K562 (cell line): ENCODE measurements around the gene PCDHB7. TPM values are rescaled to one million over a fixed set of nuclear protein-coding genes. Genes with fewer than 3 reads are reported as not detected.
"Not testable (repeated sequence)": the region's sequence is repeated elsewhere in the genome, so short reads cannot be mapped to it uniquely, and the experiment has no call there.

Source experiments
- ATAC-seq: fragments of 200-7000 bp; cut with Tn5 transposase; 3 replicates; pipeline ENCODE4 v1.9.1; 2020; ENCODE audit warnings: moderate library complexity
- BruUV-seq: library from RNA; stranded (reverse); fragments of 400-500 nt; replicated peaks from 2 replicates; lab custom pipeline; 2021; lab: Mats Ljungman, UMichigan
- CTCF ChIA-PET: fragments of 300-600 bp; formaldehyde crosslinking; extraction: SDS; loops from one replicate; lab custom pipeline; 2021; ENCODE audit warnings: low intra/inter-chr PET ratio; lab: Yijun Ruan, JAX
- POLR2A ChIA-PET: fragments of 300-600, 350-650 bp; sonication (Branson Sonifier 250); formaldehyde crosslinking; extraction: SDS; loops from one replicate; lab custom pipeline; 2021; ENCODE audit warnings: antibody characterized with exemption, inconsistent platforms; lab: Yijun Ruan, JAX
- DNase-seq, 4 experiments: peaks; one replicate each; pipeline versions ENCODE4 v3.0.0 to v3.0.0-alpha.2; 2011 to 2018; ENCODE audit warnings: low spot score in 3 of 4, mixed read lengths in 3 of 4; ENCODE audit errors: extremely low read depth in 1 of 4
- FAIRE-seq: peaks from 2 replicates; lab custom pipeline; 2011; peaks lifted over from hg19 to GRCh38; lab: Jason Lieb, UNC
- H2AFZ ChIP-seq: 2 replicates; pipeline ENCODE4 v1.6.0; 2011; ENCODE audit warnings: low read depth, low read length, control low read depth, inconsistent platforms
- H3K27ac ChIP-seq: fragments of 200-600 bp; 3 replicates; pipeline ENCODE4 v1.8.0; 2011; ENCODE audit warnings: low read depth, mild to moderate bottlenecking, control low read depth, inconsistent platforms, low read length, moderate library complexity, mixed read lengths; ENCODE audit errors: extremely low read depth
- H3K27me3 ChIP-seq, 2 experiments: fragments of 300-600 bp in 1 of 2; 2 replicates in 1 of 2; 3 replicates in 1 of 2; pipeline versions ENCODE4 v1.6.0 to v1.8.0; 2011; ENCODE audit warnings: inconsistent platforms in 2 of 2, low read length in 2 of 2, mild to moderate bottlenecking in 1 of 2, mixed read lengths in 1 of 2, moderate library complexity in 1 of 2; ENCODE audit not compliant: control insufficient read depth in 2 of 2, insufficient read depth in 2 of 2
- H3K36me3 ChIP-seq: fragments of 300-600 bp; 3 replicates; pipeline ENCODE4 v1.8.0; 2011; ENCODE audit warnings: mild to moderate bottlenecking, low read length, inconsistent platforms; ENCODE audit not compliant: control insufficient read depth, insufficient read depth
- H3K4me1 ChIP-seq, 2 experiments: fragments of 200-600 bp in 1 of 2; replicated peaks in 1 of 2; 2 replicates in 1 of 2; 3 replicates in 1 of 2; pipeline versions ENCODE4 v1.5.1 to v1.8.0; 2011; ENCODE audit warnings: inconsistent platforms in 2 of 2, low read length in 2 of 2, mild to moderate bottlenecking in 1 of 2, mixed read lengths in 1 of 2, moderate library complexity in 1 of 2; ENCODE audit not compliant: control insufficient read depth in 2 of 2, insufficient read depth in 2 of 2
- H3K4me2 ChIP-seq: 2 replicates; pipeline ENCODE4 v1.6.1; 2011; ENCODE audit warnings: low read length, control low read depth, inconsistent platforms, mixed read lengths; ENCODE audit not compliant: insufficient read depth
- H3K4me3 ChIP-seq: fragments of 200-600 bp; sonication (generic), shearing (Covaris generic); 2 replicates; pipeline ENCODE4 v1.5.1; 2016; ENCODE audit warnings: control low read depth, inconsistent platforms
- H3K79me2 ChIP-seq: fragments of 200-600 bp; 3 replicates; pipeline ENCODE4 v1.8.0; 2011; ENCODE audit warnings: low read length, inconsistent platforms; ENCODE audit not compliant: control insufficient read depth, insufficient read depth
- H3K9ac ChIP-seq, 2 experiments: 2 replicates each; pipeline versions ENCODE4 v1.6.0 to v1.6.1; 2011; ENCODE audit warnings: low read depth in 2 of 2, low read length in 2 of 2, control low read depth in 1 of 2, inconsistent platforms in 1 of 2, mild to moderate bottlenecking in 1 of 2, mixed read lengths in 1 of 2; ENCODE audit not compliant: insufficient read depth in 1 of 2
- H3K9me1 ChIP-seq: one replicate; pipeline ENCODE4 v1.6.0; 2011; ENCODE audit warnings: inconsistent platforms, mild to moderate bottlenecking, low read length, moderate library complexity; ENCODE audit not compliant: control insufficient read depth, insufficient read depth
- H3K9me3 ChIP-seq: replicated peaks from 2 replicates; pipeline ENCODE4 v1.5.1; 2011; ENCODE audit warnings: low read depth, low read length, inconsistent platforms; ENCODE audit not compliant: control insufficient read depth, insufficient read depth
- H4K20me1 ChIP-seq: replicated peaks from 2 replicates; pipeline ENCODE4 v1.6.1; 2011; ENCODE audit warnings: low read length, inconsistent platforms, mixed read lengths; ENCODE audit not compliant: control insufficient read depth, insufficient read depth
- CTCF ChIP-seq, 3 experiments: IDR thresholded peaks in 2 of 3; conservative IDR thresholded peaks in 1 of 3; 2 replicates each; pipeline ENCODE4 v1.5.1; 2011 to 2012; ENCODE audit warnings: low read length in 3 of 3, mild to moderate bottlenecking in 3 of 3, control low read depth in 2 of 3, improper control_type of control experiment in 1 of 3, inconsistent platforms in 1 of 3, low read depth in 1 of 3, mixed read lengths in 1 of 3, moderate library complexity in 1 of 3; ENCODE audit not compliant: insufficient read depth in 2 of 3
- WGBS: fragments of 100-300 bp; shearing (Covaris generic); methylation state at CpG from one replicate; pipeline ENCODE4 v1.1.6; 2016; ENCODE audit warnings: low coverage, mixed read lengths; ENCODE audit not compliant: insufficient coverage; ENCODE audit errors: missing lambda C conversion rate; 5-methylcytosine and 5-hydroxymethylcytosine counted together
- in situ Hi-C: fragments of 300-500 bp; cut with MboI; formaldehyde crosslinking; loops from 4 replicates; pipeline ENCODE4 v1.15.0; 2018; ENCODE audit warnings: inconsistent platforms, mixed read lengths
- intact Hi-C: fragments of 100-400 bp; cut with micrococcal nuclease; formaldehyde crosslinking; loops from 2 replicates; pipeline ENCODE4 v1.14.2; 2022
- polyA plus RNA-seq, 8 experiments: library from polyadenylated mRNA; depleted of rRNA in 4 of 8; stranded (reverse) in 5 of 8; unstranded in 3 of 8; fragments of >200 nt; fragmentation: Nextera tagmentation in 2 of 8; fragmentation: Illumina TruSeq in 1 of 8; extraction: Ambion mirVana in 2 of 8; extraction: Trizol in 1 of 8; gene quantifications; 2 replicates each; pipeline versions ENCODE4 v1.2.1 to v1.2.3, GENCODE V29; 2011 to 2014; ENCODE audit warnings: inconsistent platforms in 1 of 8, missing spikeins in 1 of 8
- total RNA-seq, 7 experiments: library from RNA; depleted of rRNA in 6 of 7; stranded (reverse); fragments of >200 nt in 6 of 7; fragmentation: Illumina TruSeq in 2 of 7; extraction: Trizol in 2 of 7; gene quantifications; 2 replicates each; pipeline versions ENCODE4 v1.2.1 to v1.2.3, GENCODE V29; 2011 to 2021; ENCODE audit warnings: low replicate concordance in 1 of 7
- TF ChIP-seq, protein P1 (sequence below): sonication (generic); formaldehyde crosslinking; IDR thresholded peaks from 2 replicates; pipeline ENCODE4 v1.4.0; 2020; ENCODE audit warnings: mild to moderate bottlenecking, missing genetic modification reagents

The PCDHB7 gene
- total and polyA plus RNA-seq, 9 of the 15 experiments (the other 6 are each of a cell fraction or from before 2014, with no cell fraction given): not detected

DNA sequence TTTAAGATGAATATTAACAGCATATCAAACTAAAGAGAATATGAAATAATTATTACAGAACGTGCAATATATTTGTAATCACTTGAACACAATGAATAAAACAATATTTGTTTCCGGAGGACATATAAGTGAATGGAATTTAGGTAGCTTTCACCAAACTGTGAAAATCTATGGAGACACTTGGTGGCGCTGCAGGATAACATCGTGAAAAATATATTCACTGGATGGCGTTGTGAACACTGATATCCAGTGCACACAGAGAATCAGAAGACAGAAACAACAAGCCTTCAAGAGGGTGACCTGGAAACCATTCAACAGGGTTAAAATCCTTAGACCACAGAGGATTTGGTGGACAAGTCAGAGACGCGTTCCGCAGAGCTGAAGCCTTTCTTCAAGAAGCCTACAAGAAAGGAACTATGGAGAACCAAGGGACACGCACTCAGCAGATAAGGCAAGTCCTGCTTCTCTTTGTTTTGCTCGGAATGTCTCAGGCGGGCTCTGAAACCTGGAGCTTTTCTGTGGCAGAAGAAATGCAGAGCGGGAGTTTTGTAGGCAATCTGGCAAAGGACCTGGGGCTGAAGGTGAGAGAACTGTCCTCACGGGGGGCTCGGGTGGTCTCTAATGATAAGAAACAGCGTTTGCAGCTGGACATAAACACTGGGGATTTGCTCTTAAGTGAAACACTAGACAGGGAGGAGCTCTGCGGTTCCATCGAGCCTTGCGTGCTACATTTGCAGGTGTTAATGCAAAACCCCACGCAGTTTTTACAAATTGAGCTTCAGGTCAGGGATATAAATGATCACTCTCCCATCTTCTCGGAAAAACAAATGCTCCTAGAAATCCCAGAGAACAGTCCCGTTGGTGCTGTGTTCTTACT lies 27.2 kb downstream of the PCDHB7 start, which contains the start of gene PCDHB11:
Gene PCDHB11, plus strand, starts transcription at position 269 of the 877 bp plus-strand sequence. Its CDS starts 148 bp downstream, at position 417.
- Histone ChIP-seq H2AFZ (no peak within 1 kb of the TSS), H3K9me3 (no peaks in the 10 kb centered on the region), H3K4me2 (no peak within 1 kb of the TSS), H3K4me1 (no peaks in the 10 kb centered on the region), H3K4me3 (no peak within 1 kb of the TSS), H3K9me1 (no peaks in the 10 kb centered on the region), H3K27me3 (no peaks in the 10 kb centered on the region), H3K27ac (no peak within 1 kb of the TSS), H4K20me1 (no peaks in the 10 kb centered on the region), H3K79me2 (no peaks in the 10 kb centered on the region), H3K36me3 (no peaks in the 10 kb centered on the region), H3K9ac (no peak within 1 kb of the TSS)
- FAIRE-seq: no peak
- 1% methylated on average over 21 of the region's 21 CpGs for WGBS
- intact Hi-C loops: no loop called here
- ChIA-PET CTCF (interaction anchor here (0.6 to 1.1 kb wide), 2 partner anchors 365 to 679 kb away, joined by 3 read pairs; partner anchors contain the start of gene PCDH1), POLR2A (no interaction called here)
- in situ Hi-C loops: loop anchor here (25.0 kb wide), 1 partner anchor 938 kb away; no protein-coding TSS in a partner anchor
- TF ChIP-seq, protein P1, sequence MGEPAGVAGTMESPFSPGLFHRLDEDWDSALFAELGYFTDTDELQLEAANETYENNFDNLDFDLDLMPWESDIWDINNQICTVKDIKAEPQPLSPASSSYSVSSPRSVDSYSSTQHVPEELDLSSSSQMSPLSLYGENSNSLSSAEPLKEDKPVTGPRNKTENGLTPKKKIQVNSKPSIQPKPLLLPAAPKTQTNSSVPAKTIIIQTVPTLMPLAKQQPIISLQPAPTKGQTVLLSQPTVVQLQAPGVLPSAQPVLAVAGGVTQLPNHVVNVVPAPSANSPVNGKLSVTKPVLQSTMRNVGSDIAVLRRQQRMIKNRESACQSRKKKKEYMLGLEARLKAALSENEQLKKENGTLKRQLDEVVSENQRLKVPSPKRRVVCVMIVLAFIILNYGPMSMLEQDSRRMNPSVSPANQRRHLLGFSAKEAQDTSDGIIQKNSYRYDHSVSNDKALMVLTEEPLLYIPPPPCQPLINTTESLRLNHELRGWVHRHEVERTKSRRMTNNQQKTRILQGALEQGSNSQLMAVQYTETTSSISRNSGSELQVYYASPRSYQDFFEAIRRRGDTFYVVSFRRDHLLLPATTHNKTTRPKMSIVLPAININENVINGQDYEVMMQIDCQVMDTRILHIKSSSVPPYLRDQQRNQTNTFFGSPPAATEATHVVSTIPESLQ (CRISPR knock-in tag): no peak
- TF ChIP-seq CTCF (IDR thresholded peaks at IDR 0.05 in 2 of 3, conservative IDR thresholded peaks at IDR 0.05 in 1 of 3; ENCODE audit: insufficient read depth in 2 of 3, low read depth in 1 of 3, low read length in 3 of 3): peak; percentile 22 to 42 (median 26); a peak in 3 of 6 replicates
- ATAC-seq: no peak
- no TSS peak for BruUV-seq
- DNase-seq: peak in 1 of 4 experiments; percentile 4

GRCh38 chr5:141201126-141201525 lies 28.7 kb downstream of the PCDHB7 start:
- H3K27ac ChIP-seq, BruUV-seq, H3K9me1 ChIP-seq, H3K9ac ChIP-seq, H3K36me3 ChIP-seq, CTCF ChIA-PET, intact Hi-C loops, H3K27me3 ChIP-seq, FAIRE-seq, H3K9me3 ChIP-seq, H2AFZ ChIP-seq, H4K20me1 ChIP-seq, H3K4me3 ChIP-seq, H3K4me1 ChIP-seq, H3K4me2 ChIP-seq, POLR2A ChIA-PET, H3K79me2 ChIP-seq, DNase-seq, ATAC-seq: not testable (repeated sequence)
- in situ Hi-C loops: loop anchor here (25.0 kb wide), 1 partner anchor 936 kb away; no protein-coding TSS in a partner anchor
- 7% methylated on average over 13 of the region's 38 CpGs for WGBS
